K562 (cell line): Measurements from ENCODE around the gene PARD3B.

Experiments used
- CHD2 ChIP-seq: IDR thresholded peaks from 2 replicates; pipeline ENCODE4 v1.6.1; 2011; ENCODE audit warnings: low read depth, low read length
- HNRNPH1 ChIP-seq: fragments of 200-400 bp; formaldehyde crosslinking; optimal IDR thresholded peaks from 2 replicates; pipeline ENCODE3; 2017; ENCODE audit warnings: low read depth, mild to moderate bottlenecking, low read length, moderate library complexity
- KLF16 ChIP-seq: IDR thresholded peaks from 2 replicates; pipeline ENCODE4 v1.6.1; 2016; ENCODE audit warnings: antibody characterized with exemption
- MTA3 ChIP-seq: fragments of 450-650 bp; formaldehyde crosslinking; IDR thresholded peaks from 2 replicates; pipeline ENCODE4 v1.6.1; 2017; ENCODE audit warnings: mild to moderate bottlenecking, borderline replicate concordance
- NR2C1 ChIP-seq, 2 experiments: fragments of 450-650 bp; IDR thresholded peaks; 2 replicates each; pipeline ENCODE4 v1.6.1; 2017; ENCODE audit warnings: mild to moderate bottlenecking in 2 of 2, antibody characterized with exemption in 1 of 2, inconsistent platforms in 1 of 2, missing compliant biosample characterization in 1 of 2, missing genetic modification characterization in 1 of 2
- POLR2A ChIP-seq: fragments of 450-650 bp; conservative IDR thresholded peaks from 2 replicates; pipeline ENCODE4 v1.6.1; 2016
- SMARCB1 ChIP-seq: IDR thresholded peaks from 2 replicates; pipeline ENCODE4 v1.6.1; 2011; ENCODE audit warnings: improper control_type of control experiment, low read depth; ENCODE audit not compliant: insufficient read length
- TCF7L2 ChIP-seq: fragments of 150-350 bp; IDR thresholded peaks from 2 replicates; pipeline ENCODE4 v1.6.1; 2016; ENCODE audit warnings: low read depth, mild to moderate bottlenecking, low read length, moderate library complexity
- TEAD4 ChIP-seq, 2 experiments: sonication (generic) in 1 of 2; formaldehyde crosslinking in 1 of 2; IDR thresholded peaks; 2 replicates each; pipeline versions ENCODE4 v1.6.1 to v1.8.0; 2012 to 2022; ENCODE audit warnings: borderline replicate concordance in 1 of 2, inconsistent platforms in 1 of 2, low read length in 1 of 2, mild to moderate bottlenecking in 1 of 2, missing genetic modification reagents in 1 of 2
- ZC3H4 ChIP-seq: sonication (generic); formaldehyde crosslinking; IDR thresholded peaks from 2 replicates; pipeline ENCODE4 v1.9.0; 2021; ENCODE audit warnings: missing genetic modification reagents, borderline replicate concordance
- ZNF143 ChIP-seq: sonication (generic); formaldehyde crosslinking; IDR thresholded peaks from 2 replicates; pipeline ENCODE4 v1.9.0; 2022; ENCODE audit warnings: mild to moderate bottlenecking, missing genetic modification reagents

- no peak for TF ChIP-seq ZNF143 (CRISPR knock-in tag)
- no peak for TF ChIP-seq SMARCB1
- TF ChIP-seq HNRNPH1 = no peak
- TF ChIP-seq ZC3H4 (CRISPR knock-in tag) = no peak
- no peak for TF ChIP-seq TEAD4 (IDR thresholded peaks at IDR 0.05; ENCODE audit: low read length)
- TF ChIP-seq TEAD4 (CRISPR knock-in tag; IDR thresholded peaks at IDR 0.05; ENCODE audit: borderline replicate concordance) = no peak
- TF ChIP-seq NR2C1 (IDR thresholded peaks at IDR 0.05) = no peak
- TF ChIP-seq NR2C1 (tag; IDR thresholded peaks at IDR 0.05) = no peak
- TF ChIP-seq KLF16 = no peak
- no peak for TF ChIP-seq MTA3
- TF ChIP-seq POLR2A = no peak
- TF ChIP-seq TCF7L2 = no peak
- TF ChIP-seq CHD2 = no peak
Observed at GRCh38 chr2:204507636-204508035, 37.6 kb upstream of the PARD3B start.
